Peyer's patch (tissue), 4 donors: Measurements from ENCODE around the gene STRA6.

Experiments
- POLR2A ChIP-seq, 2 donors: fragments of 450-650 bp; IDR thresholded peaks; one replicate each; pipeline ENCODE4 v1.5.1; 2017; ENCODE audit warnings: antibody characterized with exemption in 2 of 2, mild to moderate bottlenecking in 2 of 2, moderate library complexity in 2 of 2
- TF ChIP-seq, protein P1 (sequence below), 6 experiments: fragments of 450-650 bp in 4 of 6; fragments of 200-600 bp in 2 of 6; sonication (generic) in 1 of 6; IDR thresholded peaks; one replicate each; pipeline ENCODE4 v1.5.1; 2017 to 2019; ENCODE audit warnings: antibody characterized with exemption in 6 of 6, mild to moderate bottlenecking in 3 of 6, moderate library complexity in 1 of 6

DNA sequence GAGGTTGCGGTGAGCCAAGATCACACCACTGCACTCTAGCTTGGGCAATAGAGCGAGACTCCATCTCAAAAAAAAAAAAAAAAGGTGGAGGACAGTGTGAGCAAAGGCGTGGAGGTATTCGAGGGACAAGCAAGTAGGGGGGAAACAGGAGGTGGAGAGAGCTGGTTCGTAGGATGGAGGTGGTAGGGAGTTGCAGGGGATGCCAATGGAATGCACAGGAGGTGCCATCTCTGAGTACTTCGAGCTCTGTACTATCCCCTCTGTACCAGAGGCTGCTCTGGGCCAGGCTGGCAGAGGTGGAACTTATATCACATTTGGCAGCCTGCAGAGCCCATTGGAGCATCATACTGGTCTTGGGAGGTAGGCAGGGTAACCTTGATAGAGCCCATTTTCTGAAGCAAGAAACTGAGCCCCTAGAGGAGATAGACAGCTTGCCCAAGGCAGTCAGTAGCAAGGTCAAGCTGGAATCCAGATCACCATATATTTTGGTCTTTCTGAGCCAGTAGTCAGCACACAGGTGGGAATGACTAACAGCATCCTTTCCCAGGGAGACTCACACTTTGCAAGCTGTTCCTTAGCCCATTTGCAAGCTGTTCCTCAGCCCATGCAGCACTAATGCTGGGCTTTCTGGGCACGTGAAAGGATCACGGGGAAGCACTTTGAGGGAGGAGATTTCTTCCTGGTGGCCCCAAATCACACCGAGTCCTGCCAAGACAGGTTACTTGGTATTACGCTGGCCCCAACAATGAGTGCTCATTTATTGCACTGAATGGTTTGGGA, 24.4 kb upstream of the STRA6 start:
- TF ChIP-seq, protein P1, sequence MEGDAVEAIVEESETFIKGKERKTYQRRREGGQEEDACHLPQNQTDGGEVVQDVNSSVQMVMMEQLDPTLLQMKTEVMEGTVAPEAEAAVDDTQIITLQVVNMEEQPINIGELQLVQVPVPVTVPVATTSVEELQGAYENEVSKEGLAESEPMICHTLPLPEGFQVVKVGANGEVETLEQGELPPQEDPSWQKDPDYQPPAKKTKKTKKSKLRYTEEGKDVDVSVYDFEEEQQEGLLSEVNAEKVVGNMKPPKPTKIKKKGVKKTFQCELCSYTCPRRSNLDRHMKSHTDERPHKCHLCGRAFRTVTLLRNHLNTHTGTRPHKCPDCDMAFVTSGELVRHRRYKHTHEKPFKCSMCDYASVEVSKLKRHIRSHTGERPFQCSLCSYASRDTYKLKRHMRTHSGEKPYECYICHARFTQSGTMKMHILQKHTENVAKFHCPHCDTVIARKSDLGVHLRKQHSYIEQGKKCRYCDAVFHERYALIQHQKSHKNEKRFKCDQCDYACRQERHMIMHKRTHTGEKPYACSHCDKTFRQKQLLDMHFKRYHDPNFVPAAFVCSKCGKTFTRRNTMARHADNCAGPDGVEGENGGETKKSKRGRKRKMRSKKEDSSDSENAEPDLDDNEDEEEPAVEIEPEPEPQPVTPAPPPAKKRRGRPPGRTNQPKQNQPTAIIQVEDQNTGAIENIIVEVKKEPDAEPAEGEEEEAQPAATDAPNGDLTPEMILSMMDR (IDR thresholded peaks at IDR 0.05), result no peak
- no peak for TF ChIP-seq POLR2A (IDR thresholded peaks at IDR 0.05)
